HEK293 (cell line): ENCODE results near the gene SHMT2.
A peak's percentile ranks its signal among the peaks of the same experiment; 100 is the strongest.

Source experiments
- GLIS2 ChIP-seq: fragments of 450-650 bp; formaldehyde crosslinking; IDR thresholded peaks from 2 replicates; pipeline ENCODE4 v1.5.1; 2016; ENCODE audit warnings: missing biosample characterization, missing genetic modification characterization
- HOXA7 ChIP-seq: sonication (generic); formaldehyde crosslinking; IDR thresholded peaks from 2 replicates; pipeline ENCODE4 v1.8.1; 2022; ENCODE audit warnings: missing genetic modification reagents, borderline replicate concordance
- HOXC10 ChIP-seq: sonication (generic); formaldehyde crosslinking; IDR thresholded peaks from 2 replicates; pipeline ENCODE4 v1.8.1; 2023; ENCODE audit warnings: mild to moderate bottlenecking, missing genetic modification reagents
- HOXD13 ChIP-seq: sonication (generic); formaldehyde crosslinking; IDR thresholded peaks from 2 replicates; pipeline ENCODE4 v1.8.0; 2022; ENCODE audit warnings: missing genetic modification reagents, borderline replicate concordance
- KLF1 ChIP-seq: fragments of 450-650 bp; formaldehyde crosslinking; IDR thresholded peaks from 2 replicates; pipeline ENCODE4 v1.5.1; 2016; ENCODE audit warnings: missing biosample characterization, missing genetic modification characterization
- KLF9 ChIP-seq: fragments of 450-650 bp; formaldehyde crosslinking; IDR thresholded peaks from 2 replicates; pipeline ENCODE4 v1.5.1; 2016; ENCODE audit warnings: missing biosample characterization, missing genetic modification characterization, low read depth
- MEIS1 ChIP-seq: sonication (generic); formaldehyde crosslinking; IDR thresholded peaks from 2 replicates; pipeline ENCODE4 v1.8.1; 2022; ENCODE audit warnings: missing genetic modification reagents, mild to moderate bottlenecking, borderline replicate concordance
- PRDM1 ChIP-seq: fragments of 450-650 bp; formaldehyde crosslinking; IDR thresholded peaks from 2 replicates; pipeline ENCODE4; 2016; ENCODE audit warnings: missing biosample characterization, missing genetic modification characterization
- SCRT1 ChIP-seq: fragments of 450-650 bp; formaldehyde crosslinking; IDR thresholded peaks from 2 replicates; pipeline ENCODE4 v1.5.1; 2016; ENCODE audit warnings: missing biosample characterization, missing genetic modification characterization, borderline replicate concordance
- SP2 ChIP-seq: fragments of 450-650 bp; formaldehyde crosslinking; IDR thresholded peaks from 2 replicates; pipeline ENCODE4 v1.5.1; 2016; ENCODE audit warnings: missing biosample characterization, missing genetic modification characterization
- TRIM28 ChIP-seq: IDR thresholded peaks from 2 replicates; pipeline ENCODE4 v1.6.1; 2011; ENCODE audit warnings: low read length, control low read depth, borderline replicate concordance
- ZBTB1 ChIP-seq: fragments of 450-650 bp; formaldehyde crosslinking; IDR thresholded peaks from 2 replicates; pipeline ENCODE4 v1.5.1; 2016; ENCODE audit warnings: missing biosample characterization, missing genetic modification characterization
- ZBTB17 ChIP-seq: fragments of 450-650 bp; formaldehyde crosslinking; IDR thresholded peaks from 2 replicates; pipeline ENCODE4 v1.5.1; 2016; ENCODE audit warnings: missing biosample characterization, missing genetic modification characterization
- ZBTB21 ChIP-seq: fragments of 450-650 bp; formaldehyde crosslinking; IDR thresholded peaks from 2 replicates; pipeline ENCODE4 v1.5.1; 2017; ENCODE audit warnings: missing biosample characterization, missing genetic modification characterization
- ZBTB48 ChIP-seq: fragments of 450-650 bp; formaldehyde crosslinking; IDR thresholded peaks from 2 replicates; pipeline ENCODE4 v1.5.1; 2016; ENCODE audit warnings: missing biosample characterization, missing genetic modification characterization
- ZFP3 ChIP-seq: fragments of 450-650 bp; formaldehyde crosslinking; IDR thresholded peaks from 2 replicates; pipeline ENCODE4 v1.5.1; 2016; ENCODE audit warnings: low read depth, missing biosample characterization, missing genetic modification characterization
- ZNF2 ChIP-seq: fragments of 450-650 bp; formaldehyde crosslinking; IDR thresholded peaks from 2 replicates; pipeline ENCODE4 v1.5.1; 2016; ENCODE audit warnings: missing biosample characterization, missing genetic modification characterization
- ZNF202 ChIP-seq: fragments of 450-650 bp; formaldehyde crosslinking; IDR thresholded peaks from 2 replicates; pipeline ENCODE4 v1.5.1; 2016; ENCODE audit warnings: missing biosample characterization, missing genetic modification characterization, borderline replicate concordance
- ZNF24 ChIP-seq: fragments of 450-650 bp; formaldehyde crosslinking; IDR thresholded peaks from 2 replicates; pipeline ENCODE4 v1.5.1; 2016; ENCODE audit warnings: missing biosample characterization, missing genetic modification characterization
- ZNF292 ChIP-seq: fragments of 450-650 bp; formaldehyde crosslinking; IDR thresholded peaks from 2 replicates; pipeline ENCODE4 v1.5.1; 2016; ENCODE audit warnings: low read depth, missing biosample characterization, missing genetic modification characterization, borderline replicate concordance
- ZNF302 ChIP-seq: fragments of 450-650 bp; formaldehyde crosslinking; IDR thresholded peaks from 2 replicates; pipeline ENCODE4 v1.5.1; 2016; ENCODE audit warnings: missing biosample characterization, missing genetic modification characterization, low read depth
- ZNF391 ChIP-seq: fragments of 450-650 bp; formaldehyde crosslinking; IDR thresholded peaks from 2 replicates; pipeline ENCODE4 v1.5.1; 2016; ENCODE audit warnings: low read depth, missing biosample characterization, missing genetic modification characterization, borderline replicate concordance
- ZNF555 ChIP-seq: fragments of 450-650 bp; formaldehyde crosslinking; conservative IDR thresholded peaks from 2 replicates; pipeline ENCODE4 v1.5.1; 2017; ENCODE audit warnings: missing biosample characterization, mild to moderate bottlenecking, missing genetic modification characterization, inconsistent platforms
- ZNF560 ChIP-seq: fragments of 450-650 bp; formaldehyde crosslinking; IDR thresholded peaks from 2 replicates; pipeline ENCODE4 v1.5.1; 2017; ENCODE audit warnings: missing biosample characterization, missing genetic modification characterization, borderline replicate concordance
- ZNF600 ChIP-seq: fragments of 450-650 bp; formaldehyde crosslinking; IDR thresholded peaks from 2 replicates; pipeline ENCODE4 v1.5.1; 2016; ENCODE audit warnings: missing biosample characterization, missing genetic modification characterization
- ZNF623 ChIP-seq: fragments of 450-650 bp; formaldehyde crosslinking; IDR thresholded peaks from 2 replicates; pipeline ENCODE4 v1.5.1; 2016; ENCODE audit warnings: missing biosample characterization, missing genetic modification characterization
- ZNF654 ChIP-seq: fragments of 450-650 bp; formaldehyde crosslinking; IDR thresholded peaks from 2 replicates; pipeline ENCODE4 v1.5.1; 2016; ENCODE audit warnings: low read depth, missing biosample characterization, missing genetic modification characterization
- ZNF658 ChIP-seq: fragments of 450-650 bp; formaldehyde crosslinking; IDR thresholded peaks from 2 replicates; pipeline ENCODE4; 2016; ENCODE audit warnings: missing biosample characterization, missing genetic modification characterization
- ZNF701 ChIP-seq: fragments of 450-650 bp; formaldehyde crosslinking; IDR thresholded peaks from 2 replicates; pipeline ENCODE4 v1.5.1; 2016; ENCODE audit warnings: missing biosample characterization, missing genetic modification characterization
- ZNF777 ChIP-seq: fragments of 450-650 bp; formaldehyde crosslinking; IDR thresholded peaks from 2 replicates; pipeline ENCODE4 v1.5.1; 2017; ENCODE audit warnings: missing biosample characterization, missing genetic modification characterization, borderline replicate concordance
- ZNF785 ChIP-seq: fragments of 450-650 bp; formaldehyde crosslinking; IDR thresholded peaks from 2 replicates; pipeline ENCODE4 v1.5.1; 2016; ENCODE audit warnings: missing biosample characterization, missing genetic modification characterization
- ZNF792 ChIP-seq: fragments of 450-650 bp; formaldehyde crosslinking; IDR thresholded peaks from 2 replicates; pipeline ENCODE4 v1.5.1; 2016; ENCODE audit warnings: missing biosample characterization, missing genetic modification characterization
- ZNF830 ChIP-seq: fragments of 450-650 bp; IDR thresholded peaks from 2 replicates; pipeline ENCODE4 v1.5.0; 2018; ENCODE audit warnings: missing biosample characterization, missing genetic modification characterization, low read depth, mild to moderate bottlenecking, moderate library complexity
- ZSCAN30 ChIP-seq: fragments of 450-650 bp; IDR thresholded peaks from 2 replicates; pipeline ENCODE4 v1.5.1; 2018; ENCODE audit warnings: missing biosample characterization, mild to moderate bottlenecking, missing genetic modification characterization, moderate library complexity
- TF ChIP-seq, protein P1 (sequence below): fragments of 450-650 bp; formaldehyde crosslinking; IDR thresholded peaks from 2 replicates; pipeline ENCODE4 v1.5.1; 2016; ENCODE audit warnings: missing biosample characterization, missing genetic modification characterization
- TF ChIP-seq, protein P2 (sequence below): fragments of 450-650 bp; formaldehyde crosslinking; IDR thresholded peaks from 2 replicates; pipeline ENCODE4 v1.5.1; 2016; ENCODE audit warnings: missing biosample characterization, missing genetic modification characterization
- TF ChIP-seq, protein P3 (sequence below): fragments of 450-650 bp; formaldehyde crosslinking; IDR thresholded peaks from 2 replicates; pipeline ENCODE4 v1.5.1; 2017; ENCODE audit warnings: missing biosample characterization, missing genetic modification characterization

SHMT2 gene

DNA sequence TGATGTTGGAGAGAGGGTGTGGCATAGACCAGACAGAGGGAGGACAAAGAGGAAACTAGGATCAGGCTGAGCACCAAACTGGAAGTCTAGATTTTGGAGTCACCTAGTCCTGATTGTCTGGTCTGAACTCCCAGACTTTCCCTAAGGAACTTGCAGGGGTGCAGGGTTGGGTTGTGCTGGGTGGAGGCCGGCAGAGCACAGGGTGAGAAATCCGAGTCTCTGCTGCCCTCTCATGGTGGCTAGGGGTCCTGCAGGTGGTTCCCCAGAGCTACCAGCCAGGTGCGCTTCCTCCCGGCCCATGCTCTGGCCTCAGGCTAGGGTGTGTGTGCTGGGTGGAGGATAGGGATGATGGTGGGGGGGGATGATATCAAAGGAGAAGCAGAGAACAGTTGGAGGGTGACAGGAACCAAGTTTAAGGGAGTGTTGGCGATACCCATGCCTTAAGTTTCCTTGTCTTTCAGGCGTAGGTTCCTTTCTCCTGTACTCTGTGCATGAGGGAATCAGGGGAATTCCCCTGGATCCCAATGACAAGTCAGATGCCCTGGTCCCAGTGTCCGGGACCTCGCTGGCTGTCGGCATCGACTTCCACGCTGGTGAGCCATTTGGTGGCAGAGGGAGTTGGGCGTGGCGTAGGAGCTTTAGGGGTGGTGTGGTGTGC is 46.5 kb upstream of the SHMT2 start (continued):
- TF ChIP-seq ZNF292 (tag by site-specific recombination), result no peak
- TF ChIP-seq KLF1, result peak; percentile 89
- TF ChIP-seq, protein P1, sequence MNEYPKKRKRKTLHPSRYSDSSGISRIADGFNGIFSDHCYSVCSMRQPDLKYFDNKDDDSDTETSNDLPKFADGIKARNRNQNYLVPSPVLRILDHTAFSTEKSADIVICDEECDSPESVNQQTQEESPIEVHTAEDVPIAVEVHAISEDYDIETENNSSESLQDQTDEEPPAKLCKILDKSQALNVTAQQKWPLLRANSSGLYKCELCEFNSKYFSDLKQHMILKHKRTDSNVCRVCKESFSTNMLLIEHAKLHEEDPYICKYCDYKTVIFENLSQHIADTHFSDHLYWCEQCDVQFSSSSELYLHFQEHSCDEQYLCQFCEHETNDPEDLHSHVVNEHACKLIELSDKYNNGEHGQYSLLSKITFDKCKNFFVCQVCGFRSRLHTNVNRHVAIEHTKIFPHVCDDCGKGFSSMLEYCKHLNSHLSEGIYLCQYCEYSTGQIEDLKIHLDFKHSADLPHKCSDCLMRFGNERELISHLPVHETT (tag by site-specific recombination), result no peak
- peak; percentile 96 for TF ChIP-seq ZNF600 (tag by site-specific recombination)
- TF ChIP-seq ZNF391 (tag by site-specific recombination), result no peak
- TF ChIP-seq HOXC10 (CRISPR knock-in tag), result no peak
- TF ChIP-seq ZNF2 (tag by site-specific recombination), result peak; percentile 64; the same call in 1 of the 2 replicates
- no peak for TF ChIP-seq ZBTB1 (tag by site-specific recombination)
- no peak for TF ChIP-seq ZNF777 (tag by site-specific recombination)
- no peak for TF ChIP-seq SP2 (tag by site-specific recombination)
- TF ChIP-seq, protein P2, sequence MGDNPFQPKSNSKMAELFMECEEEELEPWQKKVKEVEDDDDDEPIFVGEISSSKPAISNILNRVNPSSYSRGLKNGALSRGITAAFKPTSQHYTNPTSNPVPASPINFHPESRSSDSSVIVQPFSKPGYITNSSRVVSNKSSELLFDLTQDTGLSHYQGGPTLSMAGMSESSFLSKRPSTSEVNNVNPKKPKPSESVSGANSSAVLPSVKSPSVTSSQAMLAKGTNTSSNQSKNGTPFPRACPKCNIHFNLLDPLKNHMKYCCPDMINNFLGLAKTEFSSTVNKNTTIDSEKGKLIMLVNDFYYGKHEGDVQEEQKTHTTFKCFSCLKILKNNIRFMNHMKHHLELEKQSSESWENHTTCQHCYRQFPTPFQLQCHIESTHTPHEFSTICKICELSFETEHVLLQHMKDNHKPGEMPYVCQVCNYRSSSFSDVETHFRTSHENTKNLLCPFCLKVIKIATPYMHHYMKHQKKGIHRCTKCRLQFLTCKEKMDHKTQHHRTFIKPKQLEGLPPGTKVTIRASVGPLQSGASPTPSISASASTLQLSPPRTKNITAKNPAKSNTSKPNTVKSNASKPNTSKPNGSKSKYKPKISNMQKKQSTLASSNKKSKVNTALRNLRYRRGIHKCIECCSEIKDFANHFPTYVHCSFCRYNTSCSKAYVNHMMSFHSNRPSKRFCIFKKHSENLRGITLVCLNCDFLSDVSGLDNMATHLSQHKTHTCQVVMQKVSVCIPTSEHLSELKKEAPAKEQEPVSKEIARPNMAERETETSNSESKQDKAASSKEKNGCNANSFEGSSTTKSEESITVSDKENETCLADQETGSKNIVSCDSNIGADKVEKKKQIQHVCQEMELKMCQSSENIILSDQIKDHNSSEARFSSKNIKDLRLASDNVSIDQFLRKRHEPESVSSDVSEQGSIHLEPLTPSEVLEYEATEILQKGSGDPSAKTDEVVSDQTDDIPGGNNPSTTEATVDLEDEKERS (tag by site-specific recombination), result no peak
- no peak for TF ChIP-seq KLF9 (tag by site-specific recombination)
- no peak for TF ChIP-seq ZNF24 (tag by site-specific recombination)
- no peak for TF ChIP-seq ZNF623 (tag by site-specific recombination)
- no peak for TF ChIP-seq ZNF785
- no peak for TF ChIP-seq ZSCAN30 (tag by site-specific recombination)
- TF ChIP-seq ZNF654, result peak; percentile 86
- TF ChIP-seq HOXA7 (CRISPR knock-in tag), result no peak
- TF ChIP-seq ZNF658, result no peak
- TF ChIP-seq ZNF202 (tag by site-specific recombination), result no peak
- peak; percentile 4; the same call in 1 of the 2 replicates for TF ChIP-seq GLIS2 (tag by site-specific recombination)
- TF ChIP-seq TRIM28, result no peak
- TF ChIP-seq ZNF792 (tag by site-specific recombination), result no peak
- TF ChIP-seq ZBTB48 (tag by site-specific recombination), result 0 out of 2 replicates have a peak, but pooled peaks have one; percentile 66
- TF ChIP-seq PRDM1 (tag by site-specific recombination), result no peak
- TF ChIP-seq ZNF555 (tag by site-specific recombination), result no peak
- no peak for TF ChIP-seq ZNF701
- TF ChIP-seq ZBTB21 (tag by site-specific recombination), result no peak
- TF ChIP-seq ZNF302, result no peak
- TF ChIP-seq MEIS1 (CRISPR knock-in tag), result no peak
- no peak for TF ChIP-seq SCRT1 (tag by site-specific recombination)
- TF ChIP-seq ZNF560 (tag by site-specific recombination), result no peak
- no peak for TF ChIP-seq ZNF830 (tag by site-specific recombination)
- TF ChIP-seq HOXD13, result no peak
- peak; percentile 92 for TF ChIP-seq ZBTB17 (tag by site-specific recombination)
- TF ChIP-seq, protein P3, sequence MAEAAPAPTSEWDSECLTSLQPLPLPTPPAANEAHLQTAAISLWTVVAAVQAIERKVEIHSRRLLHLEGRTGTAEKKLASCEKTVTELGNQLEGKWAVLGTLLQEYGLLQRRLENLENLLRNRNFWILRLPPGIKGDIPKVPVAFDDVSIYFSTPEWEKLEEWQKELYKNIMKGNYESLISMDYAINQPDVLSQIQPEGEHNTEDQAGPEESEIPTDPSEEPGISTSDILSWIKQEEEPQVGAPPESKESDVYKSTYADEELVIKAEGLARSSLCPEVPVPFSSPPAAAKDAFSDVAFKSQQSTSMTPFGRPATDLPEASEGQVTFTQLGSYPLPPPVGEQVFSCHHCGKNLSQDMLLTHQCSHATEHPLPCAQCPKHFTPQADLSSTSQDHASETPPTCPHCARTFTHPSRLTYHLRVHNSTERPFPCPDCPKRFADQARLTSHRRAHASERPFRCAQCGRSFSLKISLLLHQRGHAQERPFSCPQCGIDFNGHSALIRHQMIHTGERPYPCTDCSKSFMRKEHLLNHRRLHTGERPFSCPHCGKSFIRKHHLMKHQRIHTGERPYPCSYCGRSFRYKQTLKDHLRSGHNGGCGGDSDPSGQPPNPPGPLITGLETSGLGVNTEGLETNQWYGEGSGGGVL (tag by site-specific recombination), result no peak
- TF ChIP-seq ZFP3 (tag by site-specific recombination), result no peak
